Vagina (tissue), 2 donors: ENCODE data around the gene NPTX1.

Experiments
- POLR2A ChIP-seq, 2 donors: fragments of 450-650 bp; IDR thresholded peaks; one replicate each; pipeline ENCODE4 v1.6.1; 2017; ENCODE audit warnings: antibody characterized with exemption in 2 of 2, mild to moderate bottlenecking in 2 of 2, moderate library complexity in 2 of 2
- POLR2AphosphoS5 ChIP-seq, 2 donors: sonication (generic); formaldehyde crosslinking; IDR thresholded peaks; one replicate each; pipeline ENCODE4 v1.9.0; 2017; ENCODE audit warnings: antibody characterized with exemption in 2 of 2, mild to moderate bottlenecking in 2 of 2, low read depth in 1 of 2; ENCODE audit not compliant: insufficient read depth in 1 of 2

DNA sequence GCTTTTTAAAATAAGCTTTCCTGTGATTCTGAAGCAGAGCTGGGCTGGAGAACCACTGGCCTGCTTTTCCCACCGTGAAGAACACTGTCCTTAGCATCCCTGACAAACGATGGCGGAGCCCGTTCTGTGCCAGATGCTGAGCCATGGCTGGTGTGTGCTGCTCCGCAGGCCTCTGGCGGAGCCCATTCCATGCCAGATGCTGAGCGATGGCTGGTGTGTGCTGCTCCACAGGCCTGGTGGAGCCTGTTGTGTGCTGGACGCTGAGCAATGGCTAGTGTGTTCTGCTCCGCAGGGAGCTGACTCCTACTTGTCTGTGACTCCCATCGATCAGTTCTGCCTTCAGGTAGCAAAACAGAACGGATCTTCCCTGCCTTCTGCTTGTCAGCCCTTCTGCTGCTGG, 57.2 kb downstream of the NPTX1 start:
- TF ChIP-seq POLR2AphosphoS5 (IDR thresholded peaks at IDR 0.05; ENCODE audit: insufficient read depth in 1 of 2, low read depth in 1 of 2) (no peak), POLR2A (IDR thresholded peaks at IDR 0.05) (no peak)
